ENCODE measurements around the gene HECTD4. TPM values are rescaled to one million over a fixed set of nuclear protein-coding genes. Genes with fewer than 3 reads are reported as not detected.
A peak's percentile ranks its signal among the peaks of the same experiment; 100 is the strongest.

Gene HECTD4
- total RNA-seq, 1 donor from 2014 or later = 63.3 TPM

GRCh38 chr12:112374166-112374740 is 8.0 kb downstream of the HECTD4 start:
- H3K4me1 Mint-ChIP-seq (ENCODE audit: unreplicated experiment) = peaks cover 31% of the 10 kb centered on the region
- TF ChIP-seq CTCF (IDR thresholded peaks at IDR 0.05) = no peak

DNA sequence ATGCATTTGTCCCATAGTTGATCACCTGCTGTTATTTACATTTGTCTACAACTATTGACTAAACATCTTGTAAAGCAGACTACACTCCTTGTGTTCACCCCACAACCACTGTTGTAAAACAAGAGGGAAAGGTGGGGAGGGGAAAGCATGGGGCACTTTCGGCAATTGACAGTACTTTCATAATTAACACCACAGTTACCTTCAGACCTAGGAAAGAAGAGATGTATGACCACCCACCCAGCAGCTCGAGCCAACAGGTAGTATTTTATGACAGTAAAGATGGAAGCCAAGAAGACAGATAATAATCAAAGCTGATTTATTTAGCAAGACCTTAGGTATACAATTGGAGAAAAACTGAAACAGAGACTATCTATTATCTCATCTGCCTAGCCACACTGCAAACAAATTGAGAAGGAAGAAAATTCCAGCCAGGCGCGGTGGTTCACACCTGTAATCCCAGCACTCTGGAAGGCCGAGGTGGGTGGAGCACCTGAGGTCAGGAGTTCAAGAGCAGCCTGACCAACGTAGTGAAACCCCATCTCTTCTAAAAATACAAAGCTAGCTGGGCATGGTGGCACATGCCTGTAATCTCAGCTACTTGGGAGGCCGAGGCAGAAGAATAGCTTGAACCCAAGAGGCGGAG is 11.2 kb downstream of the HECTD4 start:
- Mint-ChIP-seq H3K4me1 (ENCODE audit: unreplicated experiment) (peaks cover 24% of the 10 kb centered on the region), H3K4me3 (ENCODE audit: unreplicated experiment) (no peak overlapping the region), H3K36me3 (ENCODE audit: unreplicated experiment) (peaks cover 3% of the 10 kb centered on the region), H3K9me3 (ENCODE audit: unreplicated experiment) (peaks cover 4% of the 10 kb centered on the region), H3K27ac (ENCODE audit: unreplicated experiment) (no peak overlapping the region), H3K27me3 (ENCODE audit: unreplicated experiment) (no peaks in the 10 kb centered on the region)
- no peak for DNase-seq (ENCODE audit: extremely low spot score, unreplicated experiment)
- no peak for TF ChIP-seq CTCF (IDR thresholded peaks at IDR 0.05)

More at GRCh38 chr12:112374166-112374740, 8.0 kb downstream of the HECTD4 start:
- Mint-ChIP-seq H3K27me3 (ENCODE audit: unreplicated experiment) (no peaks in the 10 kb centered on the region), H3K27ac (ENCODE audit: unreplicated experiment) (peak overlapping the region; percentile 32), H3K9me3 (ENCODE audit: unreplicated experiment) (peaks cover 4% of the 10 kb centered on the region), H3K36me3 (ENCODE audit: unreplicated experiment) (peaks cover 3% of the 10 kb centered on the region), H3K4me3 (ENCODE audit: unreplicated experiment) (no peak overlapping the region)
- DNase-seq (ENCODE audit: extremely low spot score, unreplicated experiment) = no peak

GRCh38 chr12:112370199-112370598 is 12.0 kb downstream of the HECTD4 start:
- DNase-seq (ENCODE audit: extremely low spot score, unreplicated experiment) = no peak
- Mint-ChIP-seq H3K27me3 (ENCODE audit: unreplicated experiment) (no peaks in the 10 kb centered on the region), H3K27ac (ENCODE audit: unreplicated experiment) (peak overlapping the region; percentile 4), H3K36me3 (ENCODE audit: unreplicated experiment) (peaks cover 3% of the 10 kb centered on the region), H3K4me3 (ENCODE audit: unreplicated experiment) (no peak overlapping the region), H3K4me1 (ENCODE audit: unreplicated experiment) (peaks cover 26% of the 10 kb centered on the region), H3K9me3 (ENCODE audit: unreplicated experiment) (peaks cover 4% of the 10 kb centered on the region)
- no peak for TF ChIP-seq CTCF (IDR thresholded peaks at IDR 0.05)

DNA sequence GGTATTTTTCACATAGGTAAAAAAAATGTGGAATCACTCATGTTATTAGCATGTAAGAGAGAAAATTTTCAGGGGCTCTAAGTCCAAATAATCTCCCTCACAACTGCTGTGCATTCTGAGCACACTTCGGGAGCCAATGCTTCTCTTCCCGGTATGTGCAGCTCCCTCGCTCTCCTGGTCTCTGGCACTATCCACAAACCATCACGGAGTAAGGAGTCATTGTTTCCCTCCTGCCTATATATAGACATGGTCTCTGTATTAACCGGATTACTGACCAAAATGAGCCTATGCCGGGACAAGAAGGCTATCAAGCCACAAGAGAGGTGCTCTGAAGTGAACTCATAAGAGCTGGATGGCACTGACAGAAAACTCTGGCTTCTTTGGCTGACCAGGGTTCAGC is 13.4 kb downstream of the HECTD4 start:
- no peak for TF ChIP-seq CTCF (IDR thresholded peaks at IDR 0.05)
- no peak for DNase-seq (ENCODE audit: extremely low spot score, unreplicated experiment)
- H3K27me3 Mint-ChIP-seq (ENCODE audit: unreplicated experiment) = no peaks in the 10 kb centered on the region
- peaks cover 17% of the 10 kb centered on the region for H3K4me1 Mint-ChIP-seq (ENCODE audit: unreplicated experiment)
- H3K9me3 Mint-ChIP-seq (ENCODE audit: unreplicated experiment) = no peaks in the 10 kb centered on the region
- H3K4me3 Mint-ChIP-seq (ENCODE audit: unreplicated experiment) = no peak overlapping the region
- no peak overlapping the region for H3K27ac Mint-ChIP-seq (ENCODE audit: unreplicated experiment)
- H3K36me3 Mint-ChIP-seq (ENCODE audit: unreplicated experiment) = no peaks in the 10 kb centered on the region

DNA sequence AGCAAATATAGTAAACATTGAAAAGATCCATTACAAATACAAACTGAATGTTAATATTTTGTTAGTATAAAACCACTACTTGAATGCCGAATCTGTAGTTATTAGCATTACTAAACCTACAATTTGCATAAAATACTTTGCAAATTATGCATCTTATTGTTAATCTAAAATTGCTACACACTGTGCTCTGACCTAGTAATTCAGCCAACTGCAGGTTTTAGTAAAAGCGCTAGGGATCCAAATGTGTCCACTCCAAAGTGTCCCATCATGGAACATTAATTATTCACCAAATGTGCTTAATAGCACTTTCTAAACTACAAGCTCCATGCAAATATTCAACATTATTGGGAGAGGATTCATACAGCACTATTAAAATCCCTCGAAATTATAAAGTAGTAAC is 14.3 kb downstream of the HECTD4 start:
- Mint-ChIP-seq H3K9me3 (ENCODE audit: unreplicated experiment) (no peaks in the 10 kb centered on the region), H3K27ac (ENCODE audit: unreplicated experiment) (no peak overlapping the region), H3K36me3 (ENCODE audit: unreplicated experiment) (no peaks in the 10 kb centered on the region), H3K4me1 (ENCODE audit: unreplicated experiment) (peaks cover 10% of the 10 kb centered on the region), H3K27me3 (ENCODE audit: unreplicated experiment) (no peaks in the 10 kb centered on the region), H3K4me3 (ENCODE audit: unreplicated experiment) (no peak overlapping the region)
- DNase-seq (ENCODE audit: extremely low spot score, unreplicated experiment) = no peak
- TF ChIP-seq CTCF (IDR thresholded peaks at IDR 0.05) = no peak
